Upper lobe of right lung (tissue), 1 donor: ENCODE data around the gene ZNRF3. TPM values are rescaled to one million over a fixed set of nuclear protein-coding genes. Genes with fewer than 3 reads are reported as not detected.

ENCODE experiments used
- ATAC-seq: fragments of 200-7000 bp; cut with Tn5 transposase; one replicate; pipeline ENCODE4 v1.9.1; 2020; ENCODE audit warnings: mild to moderate bottlenecking, moderate library complexity
- DNase-seq: peaks from one replicate; pipeline ENCODE4 v3.0.0-alpha.2; 2020
- H3K27ac ChIP-seq: fragments of 200-600 bp; one replicate; pipeline ENCODE4 v1.8.0; 2022
- H3K27me3 ChIP-seq: fragments of 200-600 bp; one replicate; pipeline ENCODE4 v1.8.0; 2022; ENCODE audit warnings: mild to moderate bottlenecking
- H3K36me3 ChIP-seq: fragments of 200-600 bp; one replicate; pipeline ENCODE4 v1.8.0; 2022
- H3K4me1 ChIP-seq: fragments of 200-600 bp; one replicate; pipeline ENCODE4 v1.8.0; 2022
- H3K4me3 ChIP-seq: fragments of 200-600 bp; one replicate; pipeline ENCODE4 v1.8.0; 2022; ENCODE audit warnings: mild to moderate bottlenecking
- H3K9me3 ChIP-seq: fragments of 200-600 bp; one replicate; pipeline ENCODE4 v1.8.0; 2022
- intact Hi-C: fragments of 100-400 bp; cut with DNase I; formaldehyde crosslinking; loops from one replicate; pipeline ENCODE4 v1.11.0; 2022
- total RNA-seq: library from RNA; stranded (reverse); fragmentation: NEBNext Ultra II Directional; extraction: Animal tissue kit (Norgen Biotek cat#: 25700); gene quantifications from one replicate; pipeline ENCODE4 v1.2.1, GENCODE V29; 2021
- TF ChIP-seq, protein P1 (sequence below): fragments of 200-600 bp; IDR thresholded peaks from one replicate; pipeline ENCODE4 v1.8.0; 2022; ENCODE audit warnings: antibody characterized with exemption
- donor health status: DM: no; HTN: yes; CAD: no; lungs with severe emphysema.

The ZNRF3 gene
- total RNA-seq, 1 donor from 2014 or later = 15.8 TPM

DNA sequence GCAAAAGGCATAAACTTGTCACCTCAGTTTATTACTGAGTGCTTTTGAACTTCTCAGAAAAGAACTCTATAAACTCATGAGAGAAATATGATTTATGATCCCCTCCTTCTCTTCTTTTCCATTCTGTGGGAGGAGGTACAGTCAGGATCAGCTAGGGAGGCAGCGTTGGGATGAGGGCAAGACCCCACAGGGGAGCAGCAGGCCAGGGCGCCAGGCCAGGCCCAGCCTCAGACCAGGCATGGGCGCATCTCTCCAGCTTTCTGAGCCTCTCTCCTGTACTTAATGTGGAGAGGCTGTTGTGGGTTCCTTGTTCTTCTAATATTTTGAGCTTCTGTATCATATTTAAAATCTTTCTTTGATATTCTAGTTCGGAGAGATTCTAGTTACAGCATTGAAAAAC lies 106.5 kb downstream of the ZNRF3 start:
- H3K4me3 ChIP-seq = no peak overlapping the region
- no peaks in the 10 kb centered on the region for H3K27me3 ChIP-seq
- ATAC-seq (no peak), DNase-seq (no peak)
- H3K9me3 ChIP-seq = no peaks in the 10 kb centered on the region
- no peak overlapping the region for H3K27ac ChIP-seq
- TF ChIP-seq, protein P1, sequence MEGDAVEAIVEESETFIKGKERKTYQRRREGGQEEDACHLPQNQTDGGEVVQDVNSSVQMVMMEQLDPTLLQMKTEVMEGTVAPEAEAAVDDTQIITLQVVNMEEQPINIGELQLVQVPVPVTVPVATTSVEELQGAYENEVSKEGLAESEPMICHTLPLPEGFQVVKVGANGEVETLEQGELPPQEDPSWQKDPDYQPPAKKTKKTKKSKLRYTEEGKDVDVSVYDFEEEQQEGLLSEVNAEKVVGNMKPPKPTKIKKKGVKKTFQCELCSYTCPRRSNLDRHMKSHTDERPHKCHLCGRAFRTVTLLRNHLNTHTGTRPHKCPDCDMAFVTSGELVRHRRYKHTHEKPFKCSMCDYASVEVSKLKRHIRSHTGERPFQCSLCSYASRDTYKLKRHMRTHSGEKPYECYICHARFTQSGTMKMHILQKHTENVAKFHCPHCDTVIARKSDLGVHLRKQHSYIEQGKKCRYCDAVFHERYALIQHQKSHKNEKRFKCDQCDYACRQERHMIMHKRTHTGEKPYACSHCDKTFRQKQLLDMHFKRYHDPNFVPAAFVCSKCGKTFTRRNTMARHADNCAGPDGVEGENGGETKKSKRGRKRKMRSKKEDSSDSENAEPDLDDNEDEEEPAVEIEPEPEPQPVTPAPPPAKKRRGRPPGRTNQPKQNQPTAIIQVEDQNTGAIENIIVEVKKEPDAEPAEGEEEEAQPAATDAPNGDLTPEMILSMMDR = no peak
- intact Hi-C loops = no loop called here
- peaks cover 21% of the 10 kb centered on the region for H3K4me1 ChIP-seq
- no peaks in the 10 kb centered on the region for H3K36me3 ChIP-seq

DNA sequence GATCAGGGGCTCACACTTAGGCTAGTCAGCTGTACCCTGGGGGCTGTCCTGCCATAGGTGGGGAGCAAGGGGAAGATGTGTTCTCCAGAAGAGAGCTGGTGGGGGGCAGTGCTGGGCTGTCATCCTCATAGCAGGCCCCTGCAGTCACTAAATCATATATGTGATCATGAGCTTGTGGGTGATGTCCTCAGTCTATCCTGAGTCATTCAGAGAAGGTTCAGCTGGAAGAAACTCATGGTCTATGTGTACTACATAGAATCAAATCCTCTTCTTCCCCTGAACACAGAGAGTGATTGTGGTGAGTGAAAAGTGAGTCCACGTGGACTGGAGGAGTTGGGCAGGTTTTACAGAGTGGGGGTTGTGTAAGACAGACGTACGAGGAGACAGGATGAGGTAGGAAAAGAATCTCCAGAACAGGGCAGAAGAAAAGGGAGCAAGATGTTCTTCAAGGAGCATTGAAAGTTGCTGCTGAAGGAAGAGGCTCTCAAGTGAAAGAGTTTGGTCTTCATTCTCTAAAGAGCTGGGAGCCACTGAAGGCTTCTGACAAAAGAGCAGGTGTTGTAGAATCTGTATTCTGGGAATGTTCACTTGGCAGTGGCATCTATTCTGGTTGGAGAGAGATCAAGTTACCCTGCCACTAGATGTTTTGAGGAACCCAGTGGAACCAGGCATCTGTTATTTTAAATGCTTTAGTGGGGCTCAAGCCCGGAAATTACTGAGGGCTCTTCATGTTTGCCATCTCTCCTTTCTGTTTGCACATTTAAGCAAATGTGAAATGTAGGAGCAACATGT lies 109.4 kb downstream of the ZNRF3 start:
- TF ChIP-seq, protein P1 = no peak
- Histone ChIP-seq H3K27ac (no peak overlapping the region), H3K4me3 (no peak overlapping the region), H3K9me3 (no peaks in the 10 kb centered on the region), H3K36me3 (no peaks in the 10 kb centered on the region), H3K27me3 (no peaks in the 10 kb centered on the region), H3K4me1 (no peaks in the 10 kb centered on the region)
- intact Hi-C loops = no loop called here
- no peak for ATAC-seq
- no peak for DNase-seq

DNA sequence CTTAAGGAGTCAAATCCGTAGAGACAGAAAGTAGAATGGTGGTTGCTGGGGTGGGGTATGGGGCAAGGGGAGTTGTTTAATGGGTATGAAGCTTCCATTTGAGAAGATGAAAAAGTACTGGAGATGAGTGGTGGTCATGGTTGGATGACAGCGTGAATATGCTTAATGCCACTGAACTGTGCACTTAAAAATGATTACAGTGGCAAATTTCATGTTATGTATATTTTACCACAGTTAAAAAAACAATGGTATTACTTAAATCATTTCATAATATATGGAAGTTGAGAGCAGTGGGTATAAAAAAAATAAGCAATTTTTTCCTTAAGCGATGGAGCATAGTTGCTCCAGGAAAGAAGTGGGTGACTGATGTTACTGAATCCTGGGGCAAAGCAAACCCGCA lies 111.2 kb downstream of the ZNRF3 start:
- H3K4me1 ChIP-seq = no peaks in the 10 kb centered on the region
- H3K27me3 ChIP-seq = no peaks in the 10 kb centered on the region
- H3K9me3 ChIP-seq = no peaks in the 10 kb centered on the region
- intact Hi-C loops = no loop called here
- no peak overlapping the region for H3K27ac ChIP-seq
- ATAC-seq (no peak), DNase-seq (no peak)
- H3K36me3 ChIP-seq = no peaks in the 10 kb centered on the region
- TF ChIP-seq, protein P1 = no peak
- no peak overlapping the region for H3K4me3 ChIP-seq

DNA sequence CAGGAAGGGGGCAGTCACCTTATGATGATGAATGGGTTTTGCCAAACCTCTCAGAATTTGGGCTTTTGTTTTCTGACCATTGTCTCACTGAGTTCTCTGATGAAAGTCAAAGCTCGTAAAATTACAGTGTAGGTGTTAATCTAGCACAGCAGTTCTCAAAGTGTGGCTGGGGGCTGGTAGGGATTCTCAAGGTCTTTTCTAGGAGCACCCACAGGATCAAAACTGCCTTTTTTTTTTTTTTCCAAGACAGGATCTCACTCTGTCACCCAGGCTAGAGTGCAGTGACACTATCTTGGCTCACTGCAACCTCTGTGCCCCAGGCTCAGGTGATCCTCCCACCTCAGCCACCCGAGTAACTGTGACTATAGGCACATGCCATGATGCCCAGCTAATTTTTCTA lies 112.2 kb downstream of the ZNRF3 start:
- TF ChIP-seq, protein P1 = no peak
- H3K27me3 ChIP-seq = no peaks in the 10 kb centered on the region
- no peaks in the 10 kb centered on the region for H3K36me3 ChIP-seq
- H3K9me3 ChIP-seq = no peaks in the 10 kb centered on the region
- H3K4me1 ChIP-seq = no peaks in the 10 kb centered on the region
- ATAC-seq (no peak), DNase-seq (no peak)
- no peak overlapping the region for H3K4me3 ChIP-seq
- no peak overlapping the region for H3K27ac ChIP-seq
- intact Hi-C loops = no loop called here

DNA sequence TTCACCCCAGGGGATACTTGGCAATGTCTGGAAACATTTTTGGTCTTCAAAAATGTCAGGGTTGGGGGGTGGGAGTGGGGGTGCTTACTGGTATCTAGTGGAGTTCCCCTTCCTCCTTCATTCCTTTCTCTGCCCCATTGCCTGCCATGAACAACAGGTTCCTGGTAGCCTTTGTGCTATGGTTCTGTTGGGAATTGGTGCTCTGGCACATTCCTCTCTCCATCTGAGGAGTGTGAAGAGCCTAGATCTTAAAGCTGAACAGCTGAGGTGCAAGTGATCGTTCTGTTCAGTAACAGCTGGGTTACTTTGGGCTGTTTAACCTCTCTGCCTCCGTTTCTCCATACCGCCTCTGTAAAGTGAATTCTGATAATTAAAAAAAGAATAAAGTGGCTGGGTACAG lies 114.0 kb downstream of the ZNRF3 start:
- Histone ChIP-seq H3K36me3 (no peaks in the 10 kb centered on the region), H3K9me3 (no peaks in the 10 kb centered on the region), H3K4me1 (no peaks in the 10 kb centered on the region), H3K4me3 (no peak overlapping the region), H3K27me3 (no peaks in the 10 kb centered on the region), H3K27ac (no peak overlapping the region)
- no peak for ATAC-seq
- TF ChIP-seq, protein P1 = no peak
- intact Hi-C loops = no loop called here
- DNase-seq = no peak
